Suprapubic skin (tissue), 4 donors: ENCODE measurements around the gene MAML2.

Source experiments
- EP300 ChIP-seq: sonication (generic); formaldehyde crosslinking; IDR thresholded peaks from one replicate; pipeline ENCODE4 v1.6.1; 2017; ENCODE audit warnings: antibody characterized with exemption
- POLR2AphosphoS5 ChIP-seq, 3 donors: sonication (generic); formaldehyde crosslinking; IDR thresholded peaks; one replicate each; pipeline ENCODE4 v1.6.1; 2017; ENCODE audit warnings: antibody characterized with exemption in 3 of 3
- TF ChIP-seq, protein P1 (sequence below), 2 donors: fragments of 200-600 bp in 1 of 2; fragments of 450-650 bp in 1 of 2; sonication (generic) in 1 of 2; IDR thresholded peaks; one replicate each; pipeline ENCODE4 v1.5.1; 2016 to 2019; ENCODE audit warnings: antibody characterized with exemption in 2 of 2, mild to moderate bottlenecking in 1 of 2, moderate library complexity in 1 of 2

DNA sequence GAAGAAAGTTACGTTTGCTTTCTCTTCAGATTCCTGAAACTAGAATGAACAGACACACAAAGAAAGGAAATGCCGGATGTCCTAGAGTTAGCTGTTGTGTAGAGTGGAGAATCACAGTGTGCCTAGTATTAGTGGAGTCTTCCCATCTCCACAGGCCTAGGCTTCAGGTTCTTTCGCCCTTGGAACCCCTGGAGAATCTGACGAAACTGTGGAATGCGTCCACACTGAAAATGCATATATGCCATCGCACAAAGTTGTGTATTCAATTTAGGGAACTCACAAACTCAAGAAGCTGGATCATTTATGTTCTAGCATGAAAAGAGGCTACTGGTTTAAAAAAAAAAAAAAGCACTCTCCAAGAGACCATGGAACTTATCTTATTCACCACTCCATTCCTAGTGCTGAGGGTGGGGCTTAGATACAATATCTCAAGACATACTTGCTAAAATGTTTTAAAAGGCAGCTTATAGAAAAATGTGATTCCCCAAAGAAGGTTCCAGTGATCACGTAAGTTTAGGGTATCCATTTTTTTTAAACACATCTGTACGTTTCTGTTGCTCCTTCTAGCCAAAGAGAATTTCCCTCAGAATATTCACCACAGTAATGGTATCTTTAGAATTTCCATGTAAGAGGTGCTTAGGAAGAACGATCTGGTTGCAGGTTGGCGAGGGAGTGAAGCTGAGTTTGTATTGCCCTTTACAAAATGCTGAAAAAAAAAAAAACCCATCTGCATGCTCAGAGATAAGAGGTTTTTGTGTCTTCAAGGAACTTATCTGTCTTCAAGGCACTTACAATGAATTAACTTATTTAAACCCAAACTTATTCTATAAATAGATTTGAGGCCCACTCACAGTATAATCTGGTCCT, 20.0 kb downstream of the MAML2 start:
- TF ChIP-seq, protein P1, sequence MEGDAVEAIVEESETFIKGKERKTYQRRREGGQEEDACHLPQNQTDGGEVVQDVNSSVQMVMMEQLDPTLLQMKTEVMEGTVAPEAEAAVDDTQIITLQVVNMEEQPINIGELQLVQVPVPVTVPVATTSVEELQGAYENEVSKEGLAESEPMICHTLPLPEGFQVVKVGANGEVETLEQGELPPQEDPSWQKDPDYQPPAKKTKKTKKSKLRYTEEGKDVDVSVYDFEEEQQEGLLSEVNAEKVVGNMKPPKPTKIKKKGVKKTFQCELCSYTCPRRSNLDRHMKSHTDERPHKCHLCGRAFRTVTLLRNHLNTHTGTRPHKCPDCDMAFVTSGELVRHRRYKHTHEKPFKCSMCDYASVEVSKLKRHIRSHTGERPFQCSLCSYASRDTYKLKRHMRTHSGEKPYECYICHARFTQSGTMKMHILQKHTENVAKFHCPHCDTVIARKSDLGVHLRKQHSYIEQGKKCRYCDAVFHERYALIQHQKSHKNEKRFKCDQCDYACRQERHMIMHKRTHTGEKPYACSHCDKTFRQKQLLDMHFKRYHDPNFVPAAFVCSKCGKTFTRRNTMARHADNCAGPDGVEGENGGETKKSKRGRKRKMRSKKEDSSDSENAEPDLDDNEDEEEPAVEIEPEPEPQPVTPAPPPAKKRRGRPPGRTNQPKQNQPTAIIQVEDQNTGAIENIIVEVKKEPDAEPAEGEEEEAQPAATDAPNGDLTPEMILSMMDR (IDR thresholded peaks at IDR 0.05), result no peak
- TF ChIP-seq POLR2AphosphoS5 (IDR thresholded peaks at IDR 0.05) (no peak), EP300 (no peak)
